ENCODE data around the gene DDB1. TPM values are rescaled to one million over a fixed set of nuclear protein-coding genes. Genes with fewer than 3 reads are reported as not detected.

DDB1 gene
- 100 to 1,000 TPM; 131 to 150 (median 145) TPM for total RNA-seq

DNA sequence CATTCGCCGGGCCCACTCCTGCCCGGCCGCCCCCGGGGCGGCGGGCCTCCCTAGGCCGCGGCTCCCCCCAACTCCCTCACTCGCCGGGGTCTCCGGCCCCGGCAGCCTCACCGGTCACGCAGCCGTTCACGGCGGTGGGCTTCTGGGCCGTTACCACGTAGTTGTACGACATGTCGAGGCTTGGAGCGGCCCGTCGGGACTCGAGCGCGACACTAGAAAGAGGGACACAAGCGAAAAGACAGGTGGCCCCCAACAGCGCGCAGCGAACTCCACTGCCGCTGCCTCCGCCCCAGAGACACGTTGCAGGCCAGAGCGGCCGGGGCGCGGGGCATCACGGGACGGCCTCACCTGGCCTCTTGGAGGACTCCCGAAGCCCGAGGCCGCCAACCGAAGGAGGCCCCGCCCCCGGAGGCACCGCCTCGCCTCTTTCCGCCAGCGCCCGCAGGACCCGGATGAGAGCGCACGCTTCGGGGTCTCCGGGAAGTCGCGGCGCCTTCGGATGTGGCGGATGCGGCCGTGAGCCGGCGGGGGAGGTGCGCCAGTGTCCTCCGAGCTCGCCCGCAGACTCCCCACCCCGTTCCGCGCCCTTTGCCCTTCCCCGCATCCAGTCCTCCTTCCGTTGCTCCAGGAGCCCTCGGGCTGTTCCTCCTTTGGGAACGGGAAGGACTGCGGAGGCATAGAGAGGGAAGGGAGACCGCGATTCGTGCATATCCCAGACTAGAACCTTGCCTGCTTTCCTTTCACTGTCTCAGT, at the start of gene DDB1, which contains the start of gene TKFC:
TSS of gene DDB1 (minus strand) at position 309 of the 753 bp plus-strand sequence. CDS start at position 172, 137 bp downstream.
TSS of gene TKFC (plus strand) at position 432 of the 753 bp plus-strand sequence. CDS start 1,501 bp downstream, outside the sequence.
- peaks cover 6% of the 10 kb centered on the region for H3K36me3 ChIP-seq
- H3K27me3 ChIP-seq, result no peaks in the 10 kb centered on the region
- no peaks in the 10 kb centered on the region for H3K9me3 ChIP-seq
- peaks cover 20 to 21% of the 10 kb centered on the region in 2 donors for H3K4me1 ChIP-seq
- DNase-seq (ENCODE audit: low spot score in 2 of 2), result peak; percentile 91 to 95
- intact Hi-C loops (cut with DNase I; ENCODE audit: low total_unique reads), result no loop called here
- peak within 1 kb of the TSS; percentile 93 to 96 for H3K27ac ChIP-seq
- peak within 1 kb of the TSS; percentile 86 to 100 (median 93) for H3K4me3 ChIP-seq
- TF ChIP-seq POLR2A (IDR thresholded peaks at IDR 0.05) (peak; percentile 85), POLR2AphosphoS5 (IDR thresholded peaks at IDR 0.05) (peak; percentile 79 to 85 (median 83))
- TF ChIP-seq, protein P1, sequence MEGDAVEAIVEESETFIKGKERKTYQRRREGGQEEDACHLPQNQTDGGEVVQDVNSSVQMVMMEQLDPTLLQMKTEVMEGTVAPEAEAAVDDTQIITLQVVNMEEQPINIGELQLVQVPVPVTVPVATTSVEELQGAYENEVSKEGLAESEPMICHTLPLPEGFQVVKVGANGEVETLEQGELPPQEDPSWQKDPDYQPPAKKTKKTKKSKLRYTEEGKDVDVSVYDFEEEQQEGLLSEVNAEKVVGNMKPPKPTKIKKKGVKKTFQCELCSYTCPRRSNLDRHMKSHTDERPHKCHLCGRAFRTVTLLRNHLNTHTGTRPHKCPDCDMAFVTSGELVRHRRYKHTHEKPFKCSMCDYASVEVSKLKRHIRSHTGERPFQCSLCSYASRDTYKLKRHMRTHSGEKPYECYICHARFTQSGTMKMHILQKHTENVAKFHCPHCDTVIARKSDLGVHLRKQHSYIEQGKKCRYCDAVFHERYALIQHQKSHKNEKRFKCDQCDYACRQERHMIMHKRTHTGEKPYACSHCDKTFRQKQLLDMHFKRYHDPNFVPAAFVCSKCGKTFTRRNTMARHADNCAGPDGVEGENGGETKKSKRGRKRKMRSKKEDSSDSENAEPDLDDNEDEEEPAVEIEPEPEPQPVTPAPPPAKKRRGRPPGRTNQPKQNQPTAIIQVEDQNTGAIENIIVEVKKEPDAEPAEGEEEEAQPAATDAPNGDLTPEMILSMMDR (IDR thresholded peaks at IDR 0.05), result peak in 1 of 3 donors; percentile 4

DNA sequence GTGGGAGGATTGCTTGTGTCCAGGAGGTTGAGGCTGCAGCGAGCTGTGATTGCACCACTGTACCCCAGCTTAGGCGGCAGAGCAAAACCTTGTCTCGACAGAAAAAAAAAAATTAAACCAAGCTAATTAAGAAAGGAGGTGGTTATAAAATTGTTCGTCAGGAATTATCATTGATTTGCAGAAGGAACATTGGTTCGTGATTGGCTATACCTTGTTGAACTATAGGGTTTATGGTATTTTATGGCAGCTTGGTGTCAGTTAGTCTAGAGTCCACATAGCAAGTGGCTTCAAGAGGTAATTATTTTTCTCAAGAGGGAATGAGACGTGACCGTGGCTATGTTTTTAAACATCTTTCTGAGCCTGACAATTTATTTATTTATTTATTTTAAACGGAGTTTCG, 48.0 kb upstream of the DDB1 start:
- Histone ChIP-seq H3K27me3 (no peaks in the 10 kb centered on the region), H3K36me3 (no peaks in the 10 kb centered on the region), H3K9me3 (no peaks in the 10 kb centered on the region), H3K4me3 (no peak overlapping the region), H3K27ac (no peak overlapping the region), H3K4me1 (no peaks in the 10 kb centered on the region)
- DNase-seq (ENCODE audit: low spot score in 2 of 2), result no peak
- intact Hi-C loops (cut with DNase I; ENCODE audit: low total_unique reads), result loop anchor here (5.0 kb wide), 1 partner anchor 44 kb away; no protein-coding TSS in a partner anchor
- TF ChIP-seq POLR2AphosphoS5 (IDR thresholded peaks at IDR 0.05) (no peak), POLR2A (IDR thresholded peaks at IDR 0.05) (no peak)
- TF ChIP-seq, protein P1 (IDR thresholded peaks at IDR 0.05), result no peak

DNA sequence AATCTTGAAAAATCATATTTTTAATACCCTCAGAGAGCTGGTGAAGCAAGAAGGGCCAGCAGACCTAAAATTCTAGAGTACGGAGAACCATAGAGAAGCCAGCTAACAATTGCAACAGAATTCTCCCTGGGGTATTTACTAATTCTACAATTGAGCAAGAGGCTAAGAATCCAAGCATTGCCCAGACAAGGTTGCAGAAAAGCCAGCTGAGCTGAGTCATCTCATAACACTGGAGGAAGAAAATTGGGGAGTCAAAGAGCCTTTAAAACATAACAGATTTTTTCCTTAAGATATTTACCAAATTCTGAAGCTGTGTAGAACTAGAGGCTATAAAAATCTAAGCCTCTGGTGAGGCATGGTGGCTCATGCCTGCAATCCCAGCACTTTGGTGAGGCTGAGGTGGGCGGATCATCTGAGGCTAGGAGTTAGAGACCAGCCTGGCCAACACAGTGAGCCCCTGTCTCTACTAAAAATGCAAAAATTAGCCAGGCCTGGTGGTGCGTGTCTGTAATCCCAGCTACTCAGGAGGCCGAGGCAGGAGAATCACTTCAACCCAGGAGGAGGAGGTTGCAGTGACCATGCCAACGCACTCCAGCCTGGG, 45.9 kb upstream of the DDB1 start:
- Histone ChIP-seq H3K36me3 (no peaks in the 10 kb centered on the region), H3K27ac (peak overlapping the region; percentile 80 to 87), H3K27me3 (no peaks in the 10 kb centered on the region), H3K4me3 (no peak overlapping the region), H3K9me3 (no peaks in the 10 kb centered on the region), H3K4me1 (no peaks in the 10 kb centered on the region)
- TF ChIP-seq, protein P1 (IDR thresholded peaks at IDR 0.05), result no peak
- TF ChIP-seq POLR2AphosphoS5 (IDR thresholded peaks at IDR 0.05), result peak in 2 of 3 donors; percentile 57 to 81
- intact Hi-C loops (cut with DNase I; ENCODE audit: low total_unique reads), result no loop called here
- DNase-seq (ENCODE audit: low spot score in 2 of 2), result peak in 1 of 2 donors; percentile 54

DNA sequence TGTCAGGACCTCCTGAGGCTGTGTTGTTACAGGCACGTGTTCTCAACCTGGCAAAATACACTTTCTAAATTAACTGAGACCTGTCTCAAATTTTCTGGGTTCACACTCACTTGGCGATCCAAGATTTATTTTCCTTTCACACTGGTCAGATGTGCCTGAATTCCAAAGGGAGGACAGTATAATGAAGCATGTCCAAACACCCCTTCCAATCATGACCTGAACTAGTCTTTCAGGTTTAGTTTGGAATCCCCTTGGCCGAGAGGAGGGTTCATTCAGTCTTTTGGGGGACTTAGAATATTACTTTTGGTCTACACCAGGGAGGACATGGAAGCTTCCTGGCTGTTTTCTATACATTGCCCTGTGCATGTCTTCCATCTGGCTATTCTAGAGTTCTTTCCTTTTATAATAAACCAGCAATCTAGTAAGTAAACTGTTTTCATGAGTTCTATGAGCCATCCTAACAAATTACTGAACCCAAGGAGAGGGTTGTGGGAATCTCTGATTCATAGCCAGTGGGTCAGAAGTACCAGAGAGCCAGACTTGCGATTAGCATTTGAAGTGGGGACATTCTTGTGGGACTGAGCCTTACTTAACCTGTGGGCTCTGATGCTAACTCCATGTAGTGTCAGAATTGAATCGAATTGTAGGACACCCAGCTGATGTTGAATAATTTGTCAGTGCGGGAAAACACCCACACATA, 44.7 kb upstream of the DDB1 start:
- H3K4me1 ChIP-seq, result no peaks in the 10 kb centered on the region
- no peaks in the 10 kb centered on the region for H3K27me3 ChIP-seq
- no peaks in the 10 kb centered on the region for H3K36me3 ChIP-seq
- no peak overlapping the region for H3K4me3 ChIP-seq
- intact Hi-C loops (cut with DNase I; ENCODE audit: low total_unique reads), result no loop called here
- no peak for TF ChIP-seq POLR2AphosphoS5 (IDR thresholded peaks at IDR 0.05)
- TF ChIP-seq, protein P1 (IDR thresholded peaks at IDR 0.05), result no peak
- no peak for TF ChIP-seq POLR2A (IDR thresholded peaks at IDR 0.05)
- H3K9me3 ChIP-seq, result no peaks in the 10 kb centered on the region
- DNase-seq (ENCODE audit: low spot score in 2 of 2), result no peak
- H3K27ac ChIP-seq, result no peak overlapping the region

All from breast epithelium (tissue), 4 donors.